ENCODE measurements around the gene ATP1A1.

- TF ChIP-seq POLR2A (IDR thresholded peaks at IDR 0.05; ENCODE audit: low read depth, low read length): no peak
- no peak for TF ChIP-seq TAF1 (IDR thresholded peaks at IDR 0.05; ENCODE audit: low read depth, low read length)
- no peak for TF ChIP-seq SPI1 (IDR thresholded peaks at IDR 0.05; ENCODE audit: low read depth, low read length)
- no peak for TF ChIP-seq POLR2AphosphoS5 (IDR thresholded peaks at IDR 0.05; ENCODE audit: low read depth, low read length)
- no peak for TF ChIP-seq POU2F2 (IDR thresholded peaks at IDR 0.05; ENCODE audit: low read depth, low read length)
- TF ChIP-seq PAX5 (IDR thresholded peaks at IDR 0.05; ENCODE audit: insufficient read depth, low read length, severe bottlenecking): no peak
Observed at GRCh38 chr1:116379057-116379630, 6.1 kb downstream of the ATP1A1 start.
